ENCODE measurements around the gene CA10.

The CA10 gene

DNA sequence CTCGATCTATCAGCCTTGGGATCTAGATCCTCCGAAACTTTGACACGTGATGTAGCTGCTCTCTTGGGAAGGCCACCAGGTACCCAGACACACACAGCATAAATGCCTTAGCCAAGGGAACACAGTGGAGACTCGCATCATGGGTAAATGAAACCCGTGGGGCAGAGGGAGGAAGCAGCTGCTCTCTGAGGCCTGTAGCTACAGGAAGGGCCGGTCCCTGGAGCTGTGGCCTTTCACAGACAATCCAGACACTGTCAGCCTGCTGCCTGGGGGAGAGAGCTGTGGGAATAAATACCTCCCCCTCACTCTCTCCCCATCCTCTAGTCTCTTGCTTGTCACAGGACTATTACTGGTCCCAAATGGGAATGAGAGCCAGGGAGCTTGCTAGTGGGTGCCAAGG, 546.9 kb downstream of the CA10 start:
- TF ChIP-seq CTCF (conservative IDR thresholded peaks at IDR 0.05), result no peak
- no peak overlapping the region for H3K27ac ChIP-seq

DNA sequence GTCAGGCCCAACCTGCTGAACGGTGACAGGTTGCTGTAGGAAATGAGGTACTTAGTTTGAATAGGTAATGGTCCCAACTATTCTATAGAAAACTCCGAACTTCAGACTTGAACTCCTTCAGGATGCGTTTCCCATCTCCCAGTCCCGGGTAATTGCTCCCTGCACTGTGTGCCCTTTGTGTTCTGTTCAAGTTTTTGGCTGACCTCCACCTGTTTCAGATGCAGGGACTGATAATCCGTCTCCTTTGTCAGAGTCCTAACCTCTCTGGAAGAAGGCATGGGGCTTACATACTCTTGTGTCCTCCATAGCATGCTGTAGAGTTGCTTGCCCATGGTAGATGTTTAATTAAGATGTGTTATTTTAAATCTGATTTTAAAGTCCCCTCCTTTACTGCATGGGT, 547.7 kb downstream of the CA10 start:
- no peak overlapping the region for H3K27ac ChIP-seq
- TF ChIP-seq CTCF (conservative IDR thresholded peaks at IDR 0.05), result no peak

GRCh38 chr17:51610155-51610554, 548.4 kb downstream of the CA10 start:
- H3K27ac ChIP-seq, result no peak overlapping the region
- TF ChIP-seq CTCF (conservative IDR thresholded peaks at IDR 0.05), result no peak

GRCh38 chr17:51608251-51608933, 550.1 kb downstream of the CA10 start:
- TF ChIP-seq CTCF (conservative IDR thresholded peaks at IDR 0.05), result no peak
- H3K27ac ChIP-seq, result peak overlapping the region; percentile 13

DNA sequence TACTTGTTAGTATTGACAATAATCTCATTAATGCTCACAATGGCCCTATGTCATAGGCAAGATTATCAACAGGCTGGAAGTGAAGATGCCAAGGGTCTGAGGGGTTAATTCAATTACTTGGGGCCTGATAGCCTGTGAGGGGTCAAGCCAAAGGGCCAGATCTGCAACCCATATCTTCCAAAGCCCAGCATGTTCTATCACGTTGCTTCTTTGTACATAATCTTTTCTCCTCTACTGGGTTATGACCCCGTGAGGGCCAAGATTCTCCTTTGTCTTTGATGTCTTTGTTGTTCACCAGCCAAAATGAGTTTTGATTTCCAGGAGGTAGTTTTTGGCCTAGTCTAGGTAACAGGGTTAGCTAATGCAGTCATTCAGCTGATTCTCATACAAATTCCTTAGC, 551.0 kb downstream of the CA10 start:
- TF ChIP-seq CTCF (conservative IDR thresholded peaks at IDR 0.05), result no peak
- H3K27ac ChIP-seq, result no peak overlapping the region

DNA sequence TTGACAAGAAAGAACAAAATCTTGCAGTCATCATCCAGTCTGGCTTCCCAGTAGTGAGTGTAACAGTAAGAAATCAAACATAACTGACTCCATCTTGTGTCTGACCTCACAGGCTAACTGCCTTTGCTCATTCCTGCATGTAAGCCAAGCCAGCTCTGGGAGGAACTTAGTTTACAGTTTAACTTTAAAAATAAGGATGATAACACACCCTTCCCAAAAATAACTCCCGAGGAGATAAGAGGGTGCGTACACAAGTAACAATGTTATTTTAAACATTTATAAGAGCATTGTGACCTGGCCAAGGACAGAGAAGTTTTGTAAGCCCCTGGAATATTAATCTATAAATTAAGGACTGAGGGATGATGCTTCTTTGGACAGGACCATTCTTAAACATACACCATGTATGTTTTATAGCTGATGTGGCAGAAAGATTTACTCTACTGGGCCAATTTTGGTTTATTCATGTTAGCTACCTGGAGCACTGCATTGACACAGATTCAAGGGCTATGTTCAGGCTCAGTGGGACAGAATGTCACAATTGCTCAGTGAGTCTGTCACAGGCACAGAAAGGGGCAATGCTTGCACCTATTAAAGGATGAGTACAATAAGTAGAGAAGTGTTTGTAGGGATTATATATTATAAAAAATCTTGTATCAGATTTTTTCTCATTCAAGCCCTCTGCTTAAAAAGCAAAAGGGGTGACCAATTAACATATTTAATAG, 554.1 kb downstream of the CA10 start:
- H3K27ac ChIP-seq, result no peak overlapping the region
- TF ChIP-seq CTCF (conservative IDR thresholded peaks at IDR 0.05), result no peak

- TF ChIP-seq CTCF (conservative IDR thresholded peaks at IDR 0.05), result no peak
- H3K27ac ChIP-seq, result no peak overlapping the region
Observed at GRCh38 chr17:51601622-51602261, 556.8 kb downstream of the CA10 start.

All from VCaP (cell line).